LNCAP (cell line): ENCODE data around the gene MAU2.

ENCODE experiments used
- CTCF ChIP-seq: fragments of 450-650 bp; IDR thresholded peaks from 2 replicates; pipeline ENCODE4 v1.5.1; 2017; ENCODE audit warnings: mild to moderate bottlenecking

Gene MAU2

GRCh38 chr19:19342086-19343015 is 21.7 kb downstream of the MAU2 start:
- peak; percentile 98 for TF ChIP-seq CTCF

DNA sequence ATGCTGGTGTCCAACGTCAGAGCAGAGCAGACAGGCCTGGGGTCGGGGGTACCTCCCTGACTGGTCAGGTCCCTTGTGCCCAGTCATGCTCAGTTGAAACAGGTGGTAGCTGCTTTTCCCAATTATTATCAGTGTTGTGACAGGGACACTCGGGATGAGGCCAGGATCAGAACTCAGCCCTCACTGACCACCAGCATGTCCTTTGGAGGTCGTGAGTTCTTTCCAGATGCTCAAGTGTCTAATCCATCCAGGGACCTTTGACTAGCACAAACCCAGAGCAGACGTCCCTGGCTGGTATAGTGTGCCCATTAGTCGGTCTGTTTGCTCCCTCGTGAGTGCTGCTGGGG is 22.4 kb downstream of the MAU2 start:
- TF ChIP-seq CTCF, result peak; percentile 52

GRCh38 chr19:19343762-19344161 is 23.1 kb downstream of the MAU2 start:
- TF ChIP-seq CTCF, result no peak

- TF ChIP-seq CTCF, result no peak
Observed at GRCh38 chr19:19345232-19345631, 24.6 kb downstream of the MAU2 start.

DNA sequence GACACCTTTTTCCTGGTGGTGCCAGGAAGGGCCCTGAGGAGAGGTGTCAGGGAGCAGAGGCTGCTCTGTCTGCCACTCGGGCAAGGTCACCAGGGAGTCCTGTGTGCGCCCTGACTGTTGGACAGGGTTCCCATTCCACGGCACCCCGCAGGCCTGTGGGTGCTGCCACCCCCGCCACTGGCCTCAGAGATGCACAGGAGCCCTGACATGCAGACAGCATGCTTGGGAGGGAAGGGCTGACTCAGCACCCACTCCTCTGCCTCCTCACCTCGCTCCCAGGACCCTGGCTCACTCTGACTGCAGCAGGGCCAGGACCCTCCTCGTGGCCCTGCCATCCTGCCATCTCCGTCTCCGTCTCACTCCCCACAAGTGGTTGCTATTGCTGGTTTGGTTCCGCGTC is 25.3 kb downstream of the MAU2 start:
- TF ChIP-seq CTCF, result no peak

- no peak for TF ChIP-seq CTCF
Observed at GRCh38 chr19:19347401-19348110, 26.9 kb downstream of the MAU2 start.

DNA sequence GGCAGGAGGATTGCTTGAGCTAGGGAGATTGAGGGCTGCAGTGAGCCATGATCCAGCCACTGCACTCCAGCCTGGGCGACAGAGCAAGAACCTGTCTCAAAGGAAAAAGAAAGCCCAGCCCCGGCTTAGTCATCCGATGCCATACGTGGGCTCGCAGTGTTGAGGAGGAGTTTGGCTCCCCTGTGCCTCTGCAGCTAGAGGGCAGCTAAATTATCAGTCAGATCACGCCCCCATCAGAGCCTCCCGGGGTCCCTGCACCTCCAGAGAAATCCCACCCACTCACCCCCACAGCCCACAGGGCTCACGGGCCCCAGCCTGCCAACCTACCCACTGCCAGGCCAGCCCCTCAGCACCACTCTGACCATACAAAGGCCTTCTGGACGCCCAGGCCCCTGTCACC is 27.6 kb downstream of the MAU2 start:
- no peak for TF ChIP-seq CTCF
